Vagina (tissue), 2 donors: ENCODE measurements around the gene AFAP1.

ENCODE experiments used
- CTCF ChIP-seq, 3 experiments: fragments of 450-650 bp in 2 of 3; fragments of 200-600 bp in 1 of 3; sonication (generic) in 1 of 3; IDR thresholded peaks; one replicate each; pipeline ENCODE4 v1.5.1; 2017 to 2019; ENCODE audit warnings: antibody characterized with exemption in 3 of 3, mild to moderate bottlenecking in 2 of 3, moderate library complexity in 2 of 3
- POLR2A ChIP-seq, 2 donors: fragments of 450-650 bp; IDR thresholded peaks; one replicate each; pipeline ENCODE4 v1.6.1; 2017; ENCODE audit warnings: antibody characterized with exemption in 2 of 2, mild to moderate bottlenecking in 2 of 2, moderate library complexity in 2 of 2
- POLR2AphosphoS5 ChIP-seq, 2 donors: sonication (generic); formaldehyde crosslinking; IDR thresholded peaks; one replicate each; pipeline ENCODE4 v1.9.0; 2017; ENCODE audit warnings: antibody characterized with exemption in 2 of 2, mild to moderate bottlenecking in 2 of 2, low read depth in 1 of 2; ENCODE audit not compliant: insufficient read depth in 1 of 2

GRCh38 chr4:7826909-7827306, 112.8 kb downstream of the AFAP1 start:
- TF ChIP-seq POLR2A (IDR thresholded peaks at IDR 0.05) (no peak), CTCF (IDR thresholded peaks at IDR 0.05) (no peak), POLR2AphosphoS5 (IDR thresholded peaks at IDR 0.05; ENCODE audit: insufficient read depth in 1 of 2, low read depth in 1 of 2) (no peak)
